Measurements from ENCODE around the gene SNX18.

Gene SNX18

GRCh38 chr5:54579591-54580295 is 62.2 kb downstream of the SNX18 start:
- DNase-seq, result no peak

GRCh38 chr5:54580997-54581811 is 63.6 kb downstream of the SNX18 start:
- DNase-seq, result peak in 1 of 56 donors; percentile 6

- no peak for DNase-seq
Measured at GRCh38 chr5:54581831-54582548, 64.4 kb downstream of the SNX18 start.

- no peak for DNase-seq
Measured at GRCh38 chr5:54586336-54586735, 68.8 kb downstream of the SNX18 start.

- no peak for DNase-seq
Measured at GRCh38 chr5:54589786-54590185, 72.2 kb downstream of the SNX18 start.

- no peak for DNase-seq
Measured at GRCh38 chr5:54590824-54591223, 73.3 kb downstream of the SNX18 start.

- no peak for DNase-seq
Measured at GRCh38 chr5:54593779-54594178, 76.2 kb downstream of the SNX18 start.

- DNase-seq, result no peak
Measured at GRCh38 chr5:54594181-54594580, 76.6 kb downstream of the SNX18 start.

- DNase-seq, result no peak
Measured at GRCh38 chr5:54595721-54596120, 78.2 kb downstream of the SNX18 start.

All from nucleus accumbens (tissue), 56 donors.